ENCODE results near the gene LRG1. TPM values are rescaled to one million over a fixed set of nuclear protein-coding genes. Genes with fewer than 3 reads are reported as not detected.
A peak's percentile ranks its signal among the peaks of the same experiment; 100 is the strongest.

LRG1 gene
- total RNA-seq, 1 experiment from 2014 or later = 0.08 TPM

- CTCF ChIA-PET = interaction anchor here (0.5 to 2.2 kb wide), 6 partner anchors 9 to 35 kb away, joined by 4 to 11 read pairs (median 6); no protein-coding TSS in a partner anchor
- POLR2A ChIA-PET = no interaction called here
- Histone ChIP-seq H3K27me3 (ENCODE audit: control insufficient read depth, insufficient read depth, low read length) (no peaks in the 10 kb centered on the region), H3K27ac (ENCODE audit: low read length) (no peak within 1 kb of the TSS), H3K4me3 (ENCODE audit: low read depth in 2 of 2, low read length in 2 of 2) (peak within 1 kb of the TSS; percentile 14 to 33; a peak in 3 of 4 replicates), H3K9me3 (ENCODE audit: control insufficient read depth, insufficient read depth, low read depth, low read length) (no peaks in the 10 kb centered on the region), H3K4me1 (ENCODE audit: control insufficient read depth, insufficient read depth, low read length) (peaks cover 5% of the 10 kb centered on the region; the same call in 1 of the 2 replicates), H3K36me3 (ENCODE audit: control insufficient read depth, insufficient read depth, low read length) (no peaks in the 10 kb centered on the region)
- DNase-seq (ENCODE audit: low read depth, low spot score) (no peak), ATAC-seq (peak; percentile 83)
- TF ChIP-seq REST (IDR thresholded peaks at IDR 0.05; ENCODE audit: insufficient read depth in 1 of 2, low read depth in 2 of 2, low read length in 1 of 2) = no peak
- TF ChIP-seq TCF7L2 (IDR thresholded peaks at IDR 0.05; ENCODE audit: low read depth, low read length) = no peak
- no peak for TF ChIP-seq CTCF (IDR thresholded peaks at IDR 0.05)
- no peak for TF ChIP-seq SIN3A (IDR thresholded peaks at IDR 0.05; ENCODE audit: borderline replicate concordance, insufficient read depth, low read depth, low read length)
- no peak for TF ChIP-seq POLR2AphosphoS5 (IDR thresholded peaks at IDR 0.05; ENCODE audit: low read depth, low read length)
- BruUV-seq (replicated peaks) = no TSS peak
- intact Hi-C loops (cut with micrococcal nuclease; ENCODE audit: unreplicated experiment) (no loop called here), in situ Hi-C loops (cut with HindIII; ENCODE audit: low pct_unique_long_range_greater_than_20kb, low sequenced_read_pairs) (no loop called here)
Observed at GRCh38 chr19:4534836-4535658, 4.8 kb downstream of the LRG1 start, which contains the start of gene PLIN5. TSS of gene PLIN5 (minus strand) at chr19:4535224. CDS start at chr19:4534074, 1,150 bp downstream.

GRCh38 chr19:4533835-4534424 is 5.9 kb downstream of the LRG1 start:
- no peak overlapping the region for H3K27ac ChIP-seq (ENCODE audit: low read length)
- no peaks in the 10 kb centered on the region for H3K27me3 ChIP-seq (ENCODE audit: control insufficient read depth, insufficient read depth, low read length)
- ChIA-PET CTCF (interaction anchor here (1.4 to 2.2 kb wide), 3 partner anchors 8 to 11 kb away, joined by 4 to 11 read pairs (median 8); no protein-coding TSS in a partner anchor), POLR2A (interaction anchor here (0.6 kb wide), 1 partner anchor 660 kb away, joined by 3 read pairs; no protein-coding TSS in a partner anchor)
- H3K36me3 ChIP-seq (ENCODE audit: control insufficient read depth, insufficient read depth, low read length) = no peaks in the 10 kb centered on the region
- ATAC-seq = no peak
- DNase-seq (ENCODE audit: low read depth, low spot score) = no peak
- H3K4me1 ChIP-seq (ENCODE audit: control insufficient read depth, insufficient read depth, low read length) = peaks cover 5% of the 10 kb centered on the region; the same call in 1 of the 2 replicates
- intact Hi-C loops (cut with micrococcal nuclease; ENCODE audit: unreplicated experiment) (no loop called here), in situ Hi-C loops (cut with HindIII; ENCODE audit: low pct_unique_long_range_greater_than_20kb, low sequenced_read_pairs) (no loop called here)
- no peak overlapping the region for H3K4me3 ChIP-seq (ENCODE audit: low read depth in 2 of 2, low read length in 2 of 2)
- BruUV-seq (replicated peaks) = no TSS peak
- no peaks in the 10 kb centered on the region for H3K9me3 ChIP-seq (ENCODE audit: control insufficient read depth, insufficient read depth, low read depth, low read length)
- no peak for TF ChIP-seq CTCF (IDR thresholded peaks at IDR 0.05)
- TF ChIP-seq REST (IDR thresholded peaks at IDR 0.05; ENCODE audit: insufficient read depth in 1 of 2, low read depth in 2 of 2, low read length in 1 of 2) = no peak
- no peak for TF ChIP-seq TCF7L2 (IDR thresholded peaks at IDR 0.05; ENCODE audit: low read depth, low read length)
- TF ChIP-seq POLR2AphosphoS5 (IDR thresholded peaks at IDR 0.05; ENCODE audit: low read depth, low read length) = no peak
- TF ChIP-seq SIN3A (IDR thresholded peaks at IDR 0.05; ENCODE audit: borderline replicate concordance, insufficient read depth, low read depth, low read length) = no peak
